Suprapubic skin (tissue), 4 donors: ENCODE data around the gene CDH5. TPM values are rescaled to one million over a fixed set of nuclear protein-coding genes. Genes with fewer than 3 reads are reported as not detected.

Experiments
- DNase-seq, 2 donors: peaks; one replicate each; pipeline ENCODE4 v3.0.0-alpha.2; 2019; ENCODE audit warnings: low spot score in 2 of 2
- H3K27ac ChIP-seq: fragments of 200-600 bp; sonication (generic); one replicate; pipeline ENCODE4 v1.5.1; 2019
- H3K27me3 ChIP-seq: fragments of 200-600 bp; sonication (generic); one replicate; pipeline ENCODE4 v1.5.1; 2019
- H3K36me3 ChIP-seq: fragments of 200-600 bp; sonication (generic); one replicate; pipeline ENCODE4 v1.5.1; 2019
- H3K4me1 ChIP-seq: fragments of 200-600 bp; sonication (generic); one replicate; pipeline ENCODE4 v1.5.1; 2019
- H3K4me3 ChIP-seq: fragments of 200-600 bp; sonication (generic); one replicate; pipeline ENCODE4 v1.5.1; 2019; ENCODE audit warnings: mild to moderate bottlenecking
- H3K9me3 ChIP-seq: fragments of 200-600 bp; sonication (generic); one replicate; pipeline ENCODE4 v1.5.1; 2019
- CTCF ChIP-seq, 2 donors: fragments of 200-600 bp in 1 of 2; fragments of 450-650 bp in 1 of 2; sonication (generic) in 1 of 2; IDR thresholded peaks; one replicate each; pipeline ENCODE4 v1.5.1; 2016 to 2019; ENCODE audit warnings: antibody characterized with exemption in 2 of 2, mild to moderate bottlenecking in 1 of 2, moderate library complexity in 1 of 2
- EP300 ChIP-seq: sonication (generic); formaldehyde crosslinking; IDR thresholded peaks from one replicate; pipeline ENCODE4 v1.6.1; 2017; ENCODE audit warnings: antibody characterized with exemption
- POLR2A ChIP-seq, 2 donors: fragments of 450-650 bp; IDR thresholded peaks; one replicate each; pipeline ENCODE4 v1.6.1; 2017; ENCODE audit warnings: antibody characterized with exemption in 2 of 2, mild to moderate bottlenecking in 2 of 2, moderate library complexity in 2 of 2
- POLR2AphosphoS5 ChIP-seq, 3 donors: sonication (generic); formaldehyde crosslinking; IDR thresholded peaks; one replicate each; pipeline ENCODE4 v1.6.1; 2017; ENCODE audit warnings: antibody characterized with exemption in 3 of 3
- WGBS: methylation state at CpG from one replicate; pipeline ENCODE4 v1.1.5; 2018; 5-methylcytosine and 5-hydroxymethylcytosine counted together
- total RNA-seq, 4 donors: library from RNA; depleted of rRNA; stranded (reverse); fragments of >200 nt; gene quantifications; one replicate each; pipeline ENCODE4 v1.1.0, GENCODE V29; 2016

Gene CDH5
- total RNA-seq, 4 donors from 2014 or later: 8.0 to 23.6 (median 14.4) TPM

- 90% methylated on average over 3 of the region's 3 CpGs for WGBS
- DNase-seq: no peak
- Histone ChIP-seq H3K9me3 (no peaks in the 10 kb centered on the region), H3K36me3 (no peaks in the 10 kb centered on the region), H3K4me1 (peaks cover 8% of the 10 kb centered on the region), H3K27ac (no peak overlapping the region), H3K27me3 (no peaks in the 10 kb centered on the region), H3K4me3 (no peak overlapping the region)
- TF ChIP-seq CTCF (IDR thresholded peaks at IDR 0.05) (no peak), EP300 (no peak), POLR2A (IDR thresholded peaks at IDR 0.05) (no peak), POLR2AphosphoS5 (IDR thresholded peaks at IDR 0.05) (no peak)
Measured at GRCh38 chr16:66379571-66379941, 13.1 kb downstream of the CDH5 start.

- no peaks in the 10 kb centered on the region for H3K9me3 ChIP-seq
- no peak overlapping the region for H3K27ac ChIP-seq
- no peaks in the 10 kb centered on the region for H3K27me3 ChIP-seq
- TF ChIP-seq CTCF (IDR thresholded peaks at IDR 0.05): no peak
- TF ChIP-seq POLR2A (IDR thresholded peaks at IDR 0.05): no peak
- no peak for TF ChIP-seq EP300
- TF ChIP-seq POLR2AphosphoS5 (IDR thresholded peaks at IDR 0.05): no peak
- no peak overlapping the region for H3K4me3 ChIP-seq
- 60% methylated on average over 3 of the region's 3 CpGs for WGBS
- H3K36me3 ChIP-seq: no peaks in the 10 kb centered on the region
- no peak for DNase-seq
- H3K4me1 ChIP-seq: peaks cover 8% of the 10 kb centered on the region
Measured at GRCh38 chr16:66380421-66380820, 13.9 kb downstream of the CDH5 start.

DNA sequence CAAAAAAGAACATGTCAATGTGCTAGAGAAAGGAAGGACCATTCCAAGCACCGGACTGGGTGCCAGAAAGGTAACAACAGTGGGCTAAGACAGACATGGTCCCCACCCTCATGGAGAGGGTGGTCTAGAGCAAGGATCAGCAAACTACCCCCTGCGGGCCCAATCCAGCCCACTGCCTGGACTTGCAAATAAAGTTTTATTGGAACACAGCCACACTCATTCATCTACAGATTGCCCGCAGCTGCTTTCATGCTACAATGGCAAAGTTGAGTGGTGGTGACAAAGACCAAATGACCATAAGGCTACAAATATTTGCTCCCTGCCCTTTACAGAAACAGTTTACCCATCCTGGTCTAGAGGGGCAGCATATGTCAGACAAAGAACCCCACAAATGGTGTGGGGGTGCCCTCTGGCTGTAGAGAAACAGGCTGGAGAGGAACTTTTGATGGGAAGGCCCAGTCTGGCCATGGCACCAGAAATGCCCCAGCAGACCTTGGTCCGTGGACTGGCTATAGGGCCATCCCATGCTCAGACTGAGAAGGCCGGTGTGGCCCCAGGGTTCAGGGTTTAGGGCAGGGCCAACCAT is 15.2 kb downstream of the CDH5 start:
- H3K4me3 ChIP-seq: no peak overlapping the region
- H3K27me3 ChIP-seq: no peaks in the 10 kb centered on the region
- H3K36me3 ChIP-seq: no peaks in the 10 kb centered on the region
- TF ChIP-seq CTCF (IDR thresholded peaks at IDR 0.05) (no peak), EP300 (no peak), POLR2AphosphoS5 (IDR thresholded peaks at IDR 0.05) (no peak), POLR2A (IDR thresholded peaks at IDR 0.05) (no peak)
- no peak for DNase-seq
- H3K9me3 ChIP-seq: no peaks in the 10 kb centered on the region
- H3K4me1 ChIP-seq: peaks cover 8% of the 10 kb centered on the region
- 55% methylated on average over 5 of the region's 5 CpGs for WGBS
- peak overlapping the region; percentile 1 for H3K27ac ChIP-seq

DNA sequence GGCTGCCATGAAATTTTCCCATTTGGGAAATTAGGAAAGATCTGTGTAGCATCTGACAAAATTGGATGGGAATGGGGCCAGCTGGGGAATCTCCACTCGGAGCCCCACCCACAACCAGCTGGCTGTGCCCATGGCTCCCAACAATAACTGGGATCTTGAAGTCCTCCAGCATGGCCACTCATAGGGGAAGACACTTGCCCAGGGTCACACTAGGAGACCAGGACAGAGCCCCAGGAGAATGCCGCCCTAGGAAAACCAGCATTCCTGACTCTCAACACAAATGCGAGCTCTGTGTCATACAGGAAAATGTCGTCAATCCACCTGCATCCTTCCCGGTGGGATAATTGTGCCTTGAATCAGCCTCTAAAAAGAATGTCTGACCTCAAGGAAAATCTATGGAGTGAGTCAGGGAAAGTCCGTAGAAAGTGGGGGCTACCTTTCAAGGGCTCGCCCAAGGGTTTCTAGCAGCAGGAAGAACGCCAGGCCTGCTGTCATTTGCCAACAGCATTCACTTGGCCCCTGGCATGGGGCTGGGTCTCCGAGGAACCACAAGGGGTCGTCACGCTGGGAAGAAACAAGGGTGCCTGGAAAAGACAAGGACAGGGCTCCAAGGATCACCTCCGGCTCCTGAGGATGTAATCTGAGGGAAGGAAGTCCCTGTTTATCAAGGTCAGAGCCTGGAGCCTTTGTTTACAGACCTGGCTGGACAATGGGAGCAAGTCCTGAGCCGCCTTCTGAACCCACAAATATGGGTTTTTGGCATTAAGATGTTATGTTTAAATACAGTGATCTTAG is 15.9 kb downstream of the CDH5 start:
- 63% methylated on average over 13 of the region's 13 CpGs for WGBS
- Histone ChIP-seq H3K4me3 (no peak overlapping the region), H3K4me1 (peaks cover 8% of the 10 kb centered on the region), H3K36me3 (no peaks in the 10 kb centered on the region), H3K27ac (peak overlapping the region; percentile 15), H3K27me3 (no peaks in the 10 kb centered on the region), H3K9me3 (no peaks in the 10 kb centered on the region)
- no peak for TF ChIP-seq POLR2A (IDR thresholded peaks at IDR 0.05)
- TF ChIP-seq EP300: no peak
- TF ChIP-seq POLR2AphosphoS5 (IDR thresholded peaks at IDR 0.05): peak in 1 of 3 donors; percentile 35
- DNase-seq: no peak

GRCh38 chr16:66382966-66383299 is 16.4 kb downstream of the CDH5 start:
- Histone ChIP-seq H3K4me3 (no peak overlapping the region), H3K36me3 (no peaks in the 10 kb centered on the region), H3K27me3 (no peaks in the 10 kb centered on the region), H3K4me1 (peaks cover 8% of the 10 kb centered on the region), H3K27ac (peak overlapping the region; percentile 52), H3K9me3 (no peaks in the 10 kb centered on the region)
- no peak for DNase-seq
- no peak for TF ChIP-seq POLR2A (IDR thresholded peaks at IDR 0.05)
- WGBS: 32% methylated on average over 3 of the region's 3 CpGs

GRCh38 chr16:66383551-66383950 is 17.1 kb downstream of the CDH5 start:
- Histone ChIP-seq H3K27ac (peak overlapping the region; percentile 52), H3K27me3 (no peaks in the 10 kb centered on the region), H3K36me3 (no peaks in the 10 kb centered on the region), H3K4me1 (peaks cover 8% of the 10 kb centered on the region), H3K4me3 (no peak overlapping the region), H3K9me3 (no peaks in the 10 kb centered on the region)
- WGBS: 89% methylated on average over 4 of the region's 4 CpGs
- no peak for TF ChIP-seq EP300
- DNase-seq: no peak
